Kidney (tissue), 14 donors: ENCODE data around the gene ALG5. TPM values are rescaled to one million over a fixed set of nuclear protein-coding genes. Genes with fewer than 3 reads are reported as not detected.

Source experiments
- DNase-seq, 5 donors: peaks; one replicate each; pipeline ENCODE4 v3.0.0-alpha.2; 2013 to 2020
- FAIRE-seq: peaks from 2 replicates; lab custom pipeline; 2012; peaks lifted over from hg19 to GRCh38; lab: Jason Lieb, UNC
- H3K27ac ChIP-seq, 2 donors: one replicate each; pipeline ENCODE4 v1.7.0; 2013; ENCODE audit warnings: low read depth in 2 of 2, low read length in 2 of 2, inconsistent platforms in 1 of 2
- H3K27me3 ChIP-seq: one replicate; pipeline ENCODE4 v1.7.1; 2013; ENCODE audit warnings: low read length, inconsistent platforms; ENCODE audit not compliant: control insufficient read depth, insufficient read depth
- H3K36me3 ChIP-seq, 3 donors: one replicate each; pipeline versions ENCODE4 v1.7.0 to v1.7.1; 2013; ENCODE audit warnings: low read length in 3 of 3, control low read depth in 1 of 3, inconsistent platforms in 1 of 3; ENCODE audit not compliant: insufficient read depth in 3 of 3, control insufficient read depth in 2 of 3
- H3K4me1 ChIP-seq, 3 donors: one replicate each; pipeline versions ENCODE4 v1.7.0 to v1.7.1; 2013; ENCODE audit warnings: low read length in 3 of 3, inconsistent platforms in 1 of 3, low read depth in 1 of 3; ENCODE audit not compliant: control insufficient read depth in 2 of 3, insufficient read depth in 2 of 3
- H3K4me3 ChIP-seq, 3 donors: one replicate each; pipeline versions ENCODE4 v1.7.0 to v1.8.1; 2013; ENCODE audit warnings: low read length in 3 of 3, control low read depth in 1 of 3, inconsistent platforms in 1 of 3
- H3K9ac ChIP-seq, 3 donors: one replicate each; pipeline versions ENCODE4 v1.7.0 to v1.7.1; 2013; ENCODE audit warnings: low read length in 3 of 3, control low read depth in 1 of 3, inconsistent platforms in 1 of 3
- H3K9me3 ChIP-seq, 3 donors: one replicate each; pipeline versions ENCODE4 v1.7.0 to v1.7.1; 2013; ENCODE audit warnings: low read length in 3 of 3, control low read depth in 1 of 3, inconsistent platforms in 1 of 3; ENCODE audit not compliant: control insufficient read depth in 2 of 3, insufficient read depth in 1 of 3
- intact Hi-C: fragments of 100-400 bp; cut with DNase I; formaldehyde crosslinking; loops from one replicate; pipeline ENCODE4 v1.11.1; 2022
- polyA plus RNA-seq: library from polyadenylated mRNA; stranded (reverse); fragments of 350-450 nt; fragmentation: Illumina TruSeq; extraction: RNeasy Lipid Tissue Mini Kit (QIAGEN cat#74804); gene quantifications from one replicate; pipeline ENCODE4 v1.2.3, GENCODE V29; 2014; ENCODE audit warnings: low read depth, low replicate concordance; ENCODE audit not compliant: insufficient read depth
- total RNA-seq: library from RNA; stranded (reverse); fragmentation: NEBNext Ultra II Directional; extraction: Animal tissue kit (Norgen Biotek cat#: 25700); gene quantifications from one replicate; pipeline ENCODE4 v1.2.1, GENCODE V29; 2021
- TF ChIP-seq, protein P1 (sequence below): IDR thresholded peaks from 3 replicates; pipeline ENCODE4 v1.5.1; 2012; ENCODE audit warnings: mild to moderate bottlenecking, moderate library complexity, borderline replicate concordance; ENCODE audit not compliant: insufficient read depth; ENCODE audit errors: extremely low read depth
- donor health status: control.
- donor health status: control.
- donor health status: control.
- donor health status: control.
- donor health status: control.
- donor health status: DM: yes; HTN: yes; CAD: no.
- donor health status: Normal renal cell carcinoma (clear cell type).

ALG5 gene
- total and polyA plus RNA-seq, 2 donors from 2014 or later, result 42.6 to 54.5 TPM

DNA sequence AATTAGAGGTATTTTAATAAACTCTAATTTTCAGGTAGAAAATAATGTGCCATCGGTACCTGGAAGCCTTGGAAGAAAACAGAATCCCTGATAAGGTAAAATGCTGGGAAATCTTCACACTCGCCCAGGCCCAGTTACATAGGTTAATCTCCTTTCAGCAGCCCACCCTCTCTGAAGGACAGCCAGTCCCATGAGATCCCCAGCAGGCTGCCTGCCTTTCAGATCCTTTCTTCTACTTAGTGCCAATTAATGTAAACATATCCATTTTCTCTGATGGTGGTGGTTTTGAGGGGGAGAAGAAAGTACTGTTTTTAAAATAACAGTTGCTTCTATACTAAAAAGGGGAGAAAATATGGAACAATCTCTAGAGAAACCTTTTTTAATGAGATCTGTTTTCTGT is 91.3 kb downstream of the ALG5 start:
- H3K27ac ChIP-seq, result no peak overlapping the region
- no peaks in the 10 kb centered on the region for H3K4me1 ChIP-seq
- H3K4me3 ChIP-seq, result no peak overlapping the region
- TF ChIP-seq, protein P1, sequence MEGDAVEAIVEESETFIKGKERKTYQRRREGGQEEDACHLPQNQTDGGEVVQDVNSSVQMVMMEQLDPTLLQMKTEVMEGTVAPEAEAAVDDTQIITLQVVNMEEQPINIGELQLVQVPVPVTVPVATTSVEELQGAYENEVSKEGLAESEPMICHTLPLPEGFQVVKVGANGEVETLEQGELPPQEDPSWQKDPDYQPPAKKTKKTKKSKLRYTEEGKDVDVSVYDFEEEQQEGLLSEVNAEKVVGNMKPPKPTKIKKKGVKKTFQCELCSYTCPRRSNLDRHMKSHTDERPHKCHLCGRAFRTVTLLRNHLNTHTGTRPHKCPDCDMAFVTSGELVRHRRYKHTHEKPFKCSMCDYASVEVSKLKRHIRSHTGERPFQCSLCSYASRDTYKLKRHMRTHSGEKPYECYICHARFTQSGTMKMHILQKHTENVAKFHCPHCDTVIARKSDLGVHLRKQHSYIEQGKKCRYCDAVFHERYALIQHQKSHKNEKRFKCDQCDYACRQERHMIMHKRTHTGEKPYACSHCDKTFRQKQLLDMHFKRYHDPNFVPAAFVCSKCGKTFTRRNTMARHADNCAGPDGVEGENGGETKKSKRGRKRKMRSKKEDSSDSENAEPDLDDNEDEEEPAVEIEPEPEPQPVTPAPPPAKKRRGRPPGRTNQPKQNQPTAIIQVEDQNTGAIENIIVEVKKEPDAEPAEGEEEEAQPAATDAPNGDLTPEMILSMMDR, result no peak
- H3K36me3 ChIP-seq, result no peaks in the 10 kb centered on the region
- intact Hi-C loops, result no loop called here
- no peak for DNase-seq
- H3K9me3 ChIP-seq, result no peaks in the 10 kb centered on the region
- H3K9ac ChIP-seq, result no peak overlapping the region
- no peak for FAIRE-seq
- no peaks in the 10 kb centered on the region for H3K27me3 ChIP-seq

DNA sequence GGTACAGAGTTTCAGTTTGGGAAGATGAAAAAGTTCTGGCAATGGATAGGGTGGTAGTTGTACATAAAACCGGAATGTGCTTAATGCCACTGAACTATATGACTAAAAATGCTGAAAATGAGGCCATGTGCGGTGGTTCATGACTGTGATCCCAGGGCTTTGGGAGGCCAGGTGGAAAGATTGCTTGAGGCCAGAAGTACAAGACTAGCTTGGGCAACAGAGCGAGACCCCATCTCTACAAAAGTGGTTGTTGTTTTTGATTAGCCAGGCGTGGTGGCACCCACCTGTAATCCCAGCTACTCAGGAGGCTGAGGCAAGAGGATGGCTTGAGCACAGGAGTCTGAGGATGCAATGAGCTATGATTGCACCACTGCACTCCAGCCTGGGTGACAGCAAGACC is 91.9 kb downstream of the ALG5 start:
- no peaks in the 10 kb centered on the region for H3K9me3 ChIP-seq
- intact Hi-C loops, result no loop called here
- no peaks in the 10 kb centered on the region for H3K36me3 ChIP-seq
- no peak overlapping the region for H3K9ac ChIP-seq
- H3K4me3 ChIP-seq, result no peak overlapping the region
- no peaks in the 10 kb centered on the region for H3K4me1 ChIP-seq
- TF ChIP-seq, protein P1, result no peak
- FAIRE-seq (no peak), DNase-seq (no peak)
- no peak overlapping the region for H3K27ac ChIP-seq
- no peaks in the 10 kb centered on the region for H3K27me3 ChIP-seq

DNA sequence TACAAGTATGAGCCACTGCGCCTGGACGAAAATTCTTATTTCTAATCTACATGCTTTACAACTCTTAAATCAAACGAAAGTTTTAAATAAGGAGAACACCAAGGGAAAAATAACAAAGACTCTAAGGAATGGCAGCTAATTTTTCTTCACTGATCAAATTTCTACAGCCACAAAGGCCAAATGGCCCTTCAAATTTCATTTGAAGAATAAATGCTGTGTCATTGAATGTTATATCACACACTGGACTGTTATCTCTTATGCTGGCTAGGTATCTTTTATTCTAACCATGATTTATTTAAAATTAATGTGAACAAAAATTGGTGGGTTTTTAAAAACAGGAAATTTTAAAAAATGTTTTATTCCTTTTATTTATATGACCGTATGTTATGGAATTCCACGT is 93.2 kb downstream of the ALG5 start:
- TF ChIP-seq, protein P1, result no peak
- Histone ChIP-seq H3K27me3 (no peaks in the 10 kb centered on the region), H3K9ac (no peak overlapping the region), H3K4me1 (no peaks in the 10 kb centered on the region), H3K27ac (no peak overlapping the region), H3K36me3 (no peaks in the 10 kb centered on the region), H3K4me3 (no peak overlapping the region), H3K9me3 (no peaks in the 10 kb centered on the region)
- DNase-seq (no peak), FAIRE-seq (no peak)
- intact Hi-C loops, result no loop called here
